Right renal pelvis (tissue), 4 donors: Measurements from ENCODE around the gene PRSS8. TPM values are rescaled to one million over a fixed set of nuclear protein-coding genes. Genes with fewer than 3 reads are reported as not detected.
"Not testable (repeated sequence)": the region's sequence is repeated elsewhere in the genome, so short reads cannot be mapped to it uniquely, and the experiment has no call there.

ENCODE experiments used
- DNase-seq, 4 donors: peaks; one replicate each; pipeline ENCODE4 v3.0.0-alpha.2; 2013; ENCODE audit warnings: low read depth in 4 of 4, low spot score in 3 of 4, missing footprints in 1 of 4
- polyA plus RNA-seq, 4 donors: library from polyadenylated mRNA; unstranded; fragments of 120-200 nt; gene quantifications; one replicate each; pipeline ENCODE4 v1.2.1, GENCODE V29; 2013; ENCODE audit not compliant: insufficient read length in 4 of 4

The PRSS8 gene
- polyA plus RNA-seq, 4 donors, result 58.9 to 87.4 (median 63.5) TPM

- DNase-seq, result peak in 1 of 4 donors; percentile 51
These were observed 27.3 kb downstream of the PRSS8 start, which contains the start of gene BCKDK for GRCh38 chr16:31108035-31108793. Gene BCKDK, plus strand, starts transcription at chr16:31108386. Its CDS starts 838 bp downstream, at chr16:31109224.

- DNase-seq, result no peak
These were observed 28.1 kb downstream of the PRSS8 start for GRCh38 chr16:31107465-31107867.

- DNase-seq, result no peak
These were observed 28.7 kb downstream of the PRSS8 start for GRCh38 chr16:31106509-31107464.

GRCh38 chr16:31105677-31106213 lies 29.8 kb downstream of the PRSS8 start:
- DNase-seq, result peak in 1 of 4 donors; percentile 38

GRCh38 chr16:31100876-31101641 lies 34.5 kb downstream of the PRSS8 start:
- DNase-seq, result not testable (repeated sequence)

GRCh38 chr16:31099860-31100638 lies 35.5 kb downstream of the PRSS8 start:
- no peak for DNase-seq

- peak; percentile 80 to 90 (median 82) for DNase-seq
These were observed 41.0 kb downstream of the PRSS8 start, which contains the start of gene VKORC1 for GRCh38 chr16:31094424-31095120. Gene VKORC1, minus strand, starts transcription at chr16:31094797. Its CDS starts 68 bp downstream, at chr16:31094729.

- no peak for DNase-seq
These were observed 41.5 kb downstream of the PRSS8 start for GRCh38 chr16:31094088-31094423.

- DNase-seq, result no peak
These were observed 42.3 kb downstream of the PRSS8 start for GRCh38 chr16:31093132-31093703.

- DNase-seq, result no peak
These were observed 43.2 kb downstream of the PRSS8 start for GRCh38 chr16:31092330-31092729.

- DNase-seq, result no peak
These were observed 45.0 kb downstream of the PRSS8 start for GRCh38 chr16:31090540-31090939.

GRCh38 chr16:31089199-31089598 lies 46.3 kb downstream of the PRSS8 start:
- no peak for DNase-seq

GRCh38 chr16:31088459-31089183 lies 46.9 kb downstream of the PRSS8 start, which contains the start of gene PRSS53:
Gene PRSS53, minus strand, starts transcription at chr16:31088943. Its CDS starts 134 bp downstream, at chr16:31088809.
- DNase-seq, result no peak

- no peak for DNase-seq
These were observed 47.6 kb downstream of the PRSS8 start for GRCh38 chr16:31087971-31088370.

- no peak for DNase-seq
These were observed 48.0 kb downstream of the PRSS8 start for GRCh38 chr16:31087481-31087880.

GRCh38 chr16:31086629-31086906 lies 49.0 kb downstream of the PRSS8 start:
- DNase-seq, result no peak

GRCh38 chr16:31085873-31086628 lies 49.5 kb downstream of the PRSS8 start:
- DNase-seq, result no peak
